Measurements from ENCODE around the gene TMEM231. TPM values are rescaled to one million over a fixed set of nuclear protein-coding genes. Genes with fewer than 3 reads are reported as not detected.
A peak's percentile ranks its signal among the peaks of the same experiment; 100 is the strongest.

Gene TMEM231
- total and polyA plus RNA-seq, 9 of the 15 experiments (the other 6 are each of a cell fraction or from before 2014, with no cell fraction given): 1.6 to 27.6 (median 9.1) TPM

DNA sequence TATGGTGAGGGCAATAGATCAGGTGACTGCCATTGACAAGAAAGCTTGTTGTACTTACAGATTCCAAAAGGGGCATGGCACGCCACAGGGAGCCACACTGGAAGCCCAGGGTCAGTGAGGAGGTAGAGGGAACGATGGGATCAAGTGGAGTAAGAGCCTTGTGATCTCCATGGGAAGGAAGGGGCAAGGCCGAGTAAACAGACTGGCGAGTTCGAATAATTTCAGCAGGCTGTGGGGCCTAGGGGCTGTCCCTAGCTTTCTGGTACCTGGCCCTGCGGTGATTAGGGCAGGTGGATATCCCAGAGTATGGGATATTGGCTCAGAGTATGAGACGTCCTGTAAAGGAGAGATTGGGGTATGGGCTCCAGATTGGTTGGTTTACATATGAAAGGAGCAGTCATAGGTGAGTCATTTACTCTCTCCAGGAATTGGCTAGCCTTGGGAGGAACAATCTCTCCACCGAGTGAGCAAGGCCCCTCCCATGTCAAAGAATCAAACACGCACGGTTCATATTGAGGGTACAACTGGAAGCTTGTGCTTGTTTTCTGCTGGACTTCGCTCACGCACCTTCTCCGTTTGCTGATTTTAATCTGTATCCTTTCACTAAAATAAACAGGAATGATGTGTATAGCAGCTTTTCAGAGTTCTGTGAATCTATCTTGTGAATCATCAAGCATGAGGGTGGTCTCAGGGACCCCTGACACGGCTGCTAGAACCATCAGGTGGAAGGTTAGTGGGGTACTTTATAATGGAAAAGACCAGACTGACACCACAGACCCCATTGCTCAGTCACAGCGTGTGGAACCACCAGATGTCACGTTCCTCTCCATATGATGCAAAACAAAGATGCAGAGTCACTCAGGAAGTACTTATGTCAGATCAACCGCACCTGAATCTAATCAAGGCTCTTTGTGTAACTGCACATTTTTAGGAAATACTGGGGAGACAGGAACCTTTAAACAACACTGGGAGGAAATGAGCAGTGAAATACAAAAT, 38.1 kb upstream of the TMEM231 start (continued):
- TF ChIP-seq, protein P1, sequence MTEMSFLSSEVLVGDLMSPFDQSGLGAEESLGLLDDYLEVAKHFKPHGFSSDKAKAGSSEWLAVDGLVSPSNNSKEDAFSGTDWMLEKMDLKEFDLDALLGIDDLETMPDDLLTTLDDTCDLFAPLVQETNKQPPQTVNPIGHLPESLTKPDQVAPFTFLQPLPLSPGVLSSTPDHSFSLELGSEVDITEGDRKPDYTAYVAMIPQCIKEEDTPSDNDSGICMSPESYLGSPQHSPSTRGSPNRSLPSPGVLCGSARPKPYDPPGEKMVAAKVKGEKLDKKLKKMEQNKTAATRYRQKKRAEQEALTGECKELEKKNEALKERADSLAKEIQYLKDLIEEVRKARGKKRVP (CRISPR knock-in tag; IDR thresholded peaks at IDR 0.05): no peak
- TF ChIP-seq RAD21 (CRISPR knock-in tag; conservative IDR thresholded peaks at IDR 0.05 in 1 of 2, IDR thresholded peaks at IDR 0.05 in 1 of 2): no peak
- TF ChIP-seq FOXM1 (IDR thresholded peaks at IDR 0.05; ENCODE audit: low read depth): peak; percentile 62; the same call in 1 of the 2 replicates
- TF ChIP-seq FOXM1 (CRISPR knock-in tag; IDR thresholded peaks at IDR 0.05; ENCODE audit: low read depth): no peak
- TF ChIP-seq, protein P2, sequence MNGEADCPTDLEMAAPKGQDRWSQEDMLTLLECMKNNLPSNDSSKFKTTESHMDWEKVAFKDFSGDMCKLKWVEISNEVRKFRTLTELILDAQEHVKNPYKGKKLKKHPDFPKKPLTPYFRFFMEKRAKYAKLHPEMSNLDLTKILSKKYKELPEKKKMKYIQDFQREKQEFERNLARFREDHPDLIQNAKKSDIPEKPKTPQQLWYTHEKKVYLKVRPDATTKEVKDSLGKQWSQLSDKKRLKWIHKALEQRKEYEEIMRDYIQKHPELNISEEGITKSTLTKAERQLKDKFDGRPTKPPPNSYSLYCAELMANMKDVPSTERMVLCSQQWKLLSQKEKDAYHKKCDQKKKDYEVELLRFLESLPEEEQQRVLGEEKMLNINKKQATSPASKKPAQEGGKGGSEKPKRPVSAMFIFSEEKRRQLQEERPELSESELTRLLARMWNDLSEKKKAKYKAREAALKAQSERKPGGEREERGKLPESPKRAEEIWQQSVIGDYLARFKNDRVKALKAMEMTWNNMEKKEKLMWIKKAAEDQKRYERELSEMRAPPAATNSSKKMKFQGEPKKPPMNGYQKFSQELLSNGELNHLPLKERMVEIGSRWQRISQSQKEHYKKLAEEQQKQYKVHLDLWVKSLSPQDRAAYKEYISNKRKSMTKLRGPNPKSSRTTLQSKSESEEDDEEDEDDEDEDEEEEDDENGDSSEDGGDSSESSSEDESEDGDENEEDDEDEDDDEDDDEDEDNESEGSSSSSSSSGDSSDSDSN (IDR thresholded peaks at IDR 0.05; ENCODE audit: borderline replicate concordance in 1 of 2, low read depth in 2 of 2, low read length in 2 of 2): no peak
- TF ChIP-seq ZEB2 (IDR thresholded peaks at IDR 0.05): peak; percentile 89
- peak; percentile 44 for TF ChIP-seq HDAC2 (IDR thresholded peaks at IDR 0.05)
- TF ChIP-seq, protein P3, sequence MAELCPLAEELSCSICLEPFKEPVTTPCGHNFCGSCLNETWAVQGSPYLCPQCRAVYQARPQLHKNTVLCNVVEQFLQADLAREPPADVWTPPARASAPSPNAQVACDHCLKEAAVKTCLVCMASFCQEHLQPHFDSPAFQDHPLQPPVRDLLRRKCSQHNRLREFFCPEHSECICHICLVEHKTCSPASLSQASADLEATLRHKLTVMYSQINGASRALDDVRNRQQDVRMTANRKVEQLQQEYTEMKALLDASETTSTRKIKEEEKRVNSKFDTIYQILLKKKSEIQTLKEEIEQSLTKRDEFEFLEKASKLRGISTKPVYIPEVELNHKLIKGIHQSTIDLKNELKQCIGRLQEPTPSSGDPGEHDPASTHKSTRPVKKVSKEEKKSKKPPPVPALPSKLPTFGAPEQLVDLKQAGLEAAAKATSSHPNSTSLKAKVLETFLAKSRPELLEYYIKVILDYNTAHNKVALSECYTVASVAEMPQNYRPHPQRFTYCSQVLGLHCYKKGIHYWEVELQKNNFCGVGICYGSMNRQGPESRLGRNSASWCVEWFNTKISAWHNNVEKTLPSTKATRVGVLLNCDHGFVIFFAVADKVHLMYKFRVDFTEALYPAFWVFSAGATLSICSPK (IDR thresholded peaks at IDR 0.05; ENCODE audit: borderline replicate concordance): no peak
- TF ChIP-seq RBM17 (IDR thresholded peaks at IDR 0.05; ENCODE audit: borderline replicate concordance, low read depth, low read length): no peak
- TF ChIP-seq RBM15 (IDR thresholded peaks at IDR 0.05; ENCODE audit: insufficient read depth, low read length): no peak
- TF ChIP-seq, protein P4, sequence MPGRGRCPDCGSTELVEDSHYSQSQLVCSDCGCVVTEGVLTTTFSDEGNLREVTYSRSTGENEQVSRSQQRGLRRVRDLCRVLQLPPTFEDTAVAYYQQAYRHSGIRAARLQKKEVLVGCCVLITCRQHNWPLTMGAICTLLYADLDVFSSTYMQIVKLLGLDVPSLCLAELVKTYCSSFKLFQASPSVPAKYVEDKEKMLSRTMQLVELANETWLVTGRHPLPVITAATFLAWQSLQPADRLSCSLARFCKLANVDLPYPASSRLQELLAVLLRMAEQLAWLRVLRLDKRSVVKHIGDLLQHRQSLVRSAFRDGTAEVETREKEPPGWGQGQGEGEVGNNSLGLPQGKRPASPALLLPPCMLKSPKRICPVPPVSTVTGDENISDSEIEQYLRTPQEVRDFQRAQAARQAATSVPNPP (IDR thresholded peaks at IDR 0.05; ENCODE audit: borderline replicate concordance, insufficient read depth, insufficient read length): no peak
- no peak for TF ChIP-seq NCOA1 (IDR thresholded peaks at IDR 0.05; ENCODE audit: low read depth)
- TF ChIP-seq ZNF766 (CRISPR knock-in tag; conservative IDR thresholded peaks at IDR 0.05): peak; percentile 68; the same call in 1 of the 2 replicates
- no peak for TF ChIP-seq SREBF1 (IDR thresholded peaks at IDR 0.05; ENCODE audit: borderline replicate concordance, low read depth, low read length)
- TF ChIP-seq U2AF1 (optimal IDR thresholded peaks at IDR 0.05; ENCODE audit: low read depth, low read length): no peak
- TF ChIP-seq ZNF584 (CRISPR knock-in tag; IDR thresholded peaks at IDR 0.05; ENCODE audit: low read depth): peak; percentile 73; the same call in 1 of the 2 replicates
- TF ChIP-seq CTBP1 (IDR thresholded peaks at IDR 0.05; ENCODE audit: borderline replicate concordance): peak; percentile 85
- peak; percentile 86 for TF ChIP-seq ETV1 (tag; conservative IDR thresholded peaks at IDR 0.05; ENCODE audit: low read depth)
